HG02884 (cell line): ENCODE data around the gene SLC16A13.
"Not testable (repeated sequence)": the region's sequence is repeated elsewhere in the genome, so short reads cannot be mapped to it uniquely, and the experiment has no call there.

Source experiments
- ATAC-seq: cut with Tn5 transposase; IDR thresholded peaks from one replicate; pipeline ENCODE4 v1.9.1; 2021; ENCODE audit warnings: mild to moderate bottlenecking, moderate library complexity; ENCODE audit not compliant: unreplicated experiment

The SLC16A13 gene

DNA sequence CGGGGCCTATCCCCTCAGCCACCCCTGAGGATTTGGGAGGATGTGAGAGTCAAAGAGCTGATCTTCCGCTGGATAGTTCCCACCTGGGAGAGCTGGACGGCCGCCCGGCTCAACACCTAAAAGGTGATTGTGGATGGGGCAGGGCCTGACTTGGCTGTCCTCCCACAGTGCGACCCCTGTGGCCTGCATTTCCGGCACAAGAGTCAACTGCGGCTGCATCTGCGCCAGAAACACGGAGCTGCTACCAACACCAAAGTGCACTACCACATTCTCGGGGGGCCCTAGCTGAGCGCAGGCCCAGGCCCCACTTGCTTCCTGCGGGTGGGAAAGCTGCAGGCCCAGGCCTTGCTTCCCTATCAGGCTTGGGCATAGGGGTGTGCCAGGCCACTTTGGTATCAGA lies 8.5 kb upstream of the SLC16A13 start:
- ATAC-seq = no peak

GRCh38 chr17:7029096-7029495 lies 6.7 kb upstream of the SLC16A13 start:
- ATAC-seq = no peak

DNA sequence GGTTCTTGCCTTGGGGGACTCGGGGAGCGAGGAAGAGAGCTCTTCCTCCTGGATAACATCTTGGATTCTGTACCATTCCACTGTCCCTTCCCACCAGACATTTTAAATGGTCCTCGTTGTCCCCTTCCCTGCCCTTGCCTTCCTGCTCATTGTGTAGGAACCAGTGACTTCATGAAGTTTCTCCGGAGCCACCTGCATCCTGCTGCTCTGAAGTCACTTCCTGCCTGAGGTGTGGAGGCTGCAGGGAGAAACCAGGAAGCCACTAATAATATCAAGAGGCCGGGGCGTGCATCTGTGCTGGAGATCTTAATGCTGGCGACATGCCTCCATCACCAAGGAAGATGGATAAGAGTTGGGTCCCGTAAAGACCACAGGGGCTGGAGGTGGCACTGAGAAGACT lies 6.2 kb upstream of the SLC16A13 start:
- ATAC-seq = no peak

DNA sequence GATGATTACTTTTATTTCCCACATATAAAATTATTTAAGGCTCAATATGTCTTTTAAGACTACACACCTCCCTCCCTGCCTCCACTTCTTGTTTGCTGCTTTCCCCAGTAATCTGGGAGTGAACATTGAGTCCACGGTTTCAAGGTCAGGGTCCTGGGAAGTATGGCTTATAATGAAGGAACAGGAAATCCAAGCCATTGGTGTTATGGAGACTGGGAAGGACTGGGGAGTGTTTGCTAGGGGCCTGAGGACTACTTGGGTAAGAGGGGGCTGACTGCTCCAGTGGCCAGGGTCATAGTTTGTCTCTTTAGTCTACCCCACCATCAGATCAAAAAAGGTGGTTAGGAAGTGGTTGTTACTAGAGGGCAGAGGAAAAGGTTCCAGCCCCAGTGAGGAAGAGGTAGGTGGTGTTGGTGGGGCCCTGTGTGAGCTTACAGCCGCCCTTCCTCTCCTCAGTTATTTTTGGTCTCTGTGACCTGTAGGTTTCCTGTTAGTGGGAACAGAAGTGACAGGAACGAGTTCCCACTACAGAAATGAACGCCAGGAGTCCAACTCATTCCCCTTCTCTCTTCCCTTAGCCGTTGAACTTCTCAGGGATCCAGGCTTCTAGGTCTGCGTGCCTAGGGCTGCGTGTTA lies 742 bp upstream of the SLC16A13 start:
- peak; percentile 29 for ATAC-seq

GRCh38 chr17:7038025-7038862 lies 2.4 kb downstream of the SLC16A13 start:
- ATAC-seq = no peak

DNA sequence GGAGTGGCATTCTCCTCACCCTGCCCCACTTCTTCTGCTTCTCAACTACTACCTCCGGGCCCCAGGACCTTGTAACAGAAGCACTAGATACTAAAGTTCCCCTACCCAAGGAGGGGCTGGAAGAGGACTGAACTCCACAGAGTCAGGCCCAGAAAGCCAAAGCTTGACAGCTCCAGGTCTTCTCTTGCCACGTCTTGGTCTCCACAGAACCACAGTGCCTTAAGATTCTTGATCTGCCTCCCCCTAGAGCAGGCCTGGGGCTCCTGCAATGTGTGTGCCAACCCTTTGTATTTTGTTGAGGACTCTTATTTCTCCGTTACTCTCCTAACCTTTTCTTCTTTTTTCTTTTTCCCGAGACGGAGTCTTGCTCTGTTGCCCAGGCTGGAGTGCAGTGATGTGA lies 4.0 kb downstream of the SLC16A13 start:
- no peak for ATAC-seq

DNA sequence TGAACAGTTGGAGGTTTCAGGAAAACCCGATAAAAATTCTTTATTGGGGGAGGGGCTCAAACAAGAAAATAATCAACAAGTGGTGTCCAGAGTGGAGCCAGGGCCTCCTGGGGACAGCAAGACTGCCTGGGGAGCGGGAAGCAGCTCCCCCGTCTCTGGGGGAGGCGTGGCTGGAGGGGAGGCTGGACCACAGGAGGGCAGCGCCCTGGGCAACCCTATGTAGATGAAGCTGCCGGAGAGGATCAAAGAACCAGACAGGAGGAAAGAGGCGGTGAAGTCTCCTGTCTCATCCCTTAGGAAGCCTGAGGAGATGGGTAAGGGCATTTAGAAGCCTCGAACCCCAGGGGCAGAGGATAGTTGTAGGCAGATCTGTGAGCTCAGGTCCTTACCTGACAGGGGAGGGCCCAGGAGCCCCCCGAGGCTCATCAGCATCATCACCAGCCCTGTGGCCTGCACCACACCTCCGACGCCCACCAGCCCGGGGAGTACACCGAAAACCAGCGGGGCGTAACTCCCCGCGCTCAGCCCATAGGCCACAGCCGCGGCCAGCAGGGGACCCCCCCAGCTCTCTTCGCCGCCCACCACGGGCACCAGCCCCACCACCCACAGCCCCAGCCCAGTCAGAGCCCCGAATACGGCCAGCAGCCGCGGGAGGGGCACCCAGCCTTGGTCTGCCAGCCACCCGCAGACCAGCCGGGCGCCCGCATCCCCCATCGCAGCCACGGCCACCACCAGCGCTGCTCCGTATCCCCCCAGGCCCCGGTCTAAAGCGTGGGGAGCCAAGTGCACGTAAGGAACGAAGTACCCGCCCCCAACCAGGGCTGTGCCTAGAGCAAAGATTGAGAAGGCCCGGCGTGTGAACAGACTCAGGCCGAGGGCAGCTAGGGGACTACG lies 6.0 kb downstream of the SLC16A13 start:
- ATAC-seq = no peak

DNA sequence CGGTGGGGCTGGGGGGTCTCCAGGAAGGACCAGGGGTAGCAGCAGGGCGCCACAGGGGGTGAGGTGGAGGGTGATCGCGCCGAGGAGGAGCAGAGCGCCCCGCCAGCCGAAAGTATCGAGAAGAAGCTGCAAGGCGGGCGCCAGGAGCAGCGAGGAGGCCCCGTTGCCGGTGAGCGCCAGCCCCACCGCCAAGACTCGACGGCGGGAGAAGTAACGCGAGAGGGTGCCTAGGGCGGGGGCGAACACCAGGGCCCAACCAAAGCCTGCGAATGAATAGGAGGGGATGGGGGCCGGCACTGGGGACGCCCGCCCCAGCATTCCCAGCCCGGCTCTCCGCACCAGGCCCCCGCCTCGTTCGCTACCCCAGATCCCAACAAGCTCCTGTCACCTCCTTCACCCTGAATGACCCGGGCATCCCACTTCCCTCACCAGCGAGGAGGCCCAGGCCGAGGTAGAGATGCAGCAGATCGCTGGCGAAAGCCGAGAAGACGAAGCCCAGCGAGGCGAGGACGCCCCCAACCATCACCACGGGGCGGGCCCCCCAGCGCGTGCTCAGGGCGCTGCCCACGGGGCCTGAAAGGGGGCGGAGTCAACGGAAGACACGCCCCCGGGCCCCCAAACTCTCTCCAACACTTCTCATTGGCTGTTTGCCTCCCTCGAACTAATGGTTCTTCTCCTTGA lies 6.8 kb downstream of the SLC16A13 start:
- no peak for ATAC-seq

DNA sequence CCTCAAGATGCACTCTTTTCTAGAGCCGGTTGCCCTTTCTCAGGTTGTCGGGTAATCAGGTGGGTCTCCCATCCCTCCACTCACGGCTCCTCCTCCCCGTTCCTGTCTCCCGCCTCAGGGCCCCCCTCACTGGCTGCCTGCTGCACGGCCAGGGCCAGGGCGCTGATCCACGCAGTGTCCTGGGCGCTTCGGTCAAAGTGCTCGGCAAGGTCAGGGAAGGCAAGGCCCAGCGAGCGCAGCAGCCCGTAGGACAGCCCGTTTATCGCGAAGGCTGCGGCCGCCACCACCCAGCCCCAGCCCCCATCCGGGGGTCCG lies 7.3 kb downstream of the SLC16A13 start:
- ATAC-seq = no peak

GRCh38 chr17:7043497-7044198 lies 7.8 kb downstream of the SLC16A13 start, which contains the start of gene SLC16A11:
Gene SLC16A11, minus strand, starts transcription at chr17:7044092. Its CDS starts 579 bp downstream, at chr17:7043513.
- ATAC-seq = no peak

- no peak for ATAC-seq
Observed at GRCh38 chr17:7045492-7046126, 9.8 kb downstream of the SLC16A13 start.

- ATAC-seq = no peak
Observed at GRCh38 chr17:7046127-7046724, 10.4 kb downstream of the SLC16A13 start.

DNA sequence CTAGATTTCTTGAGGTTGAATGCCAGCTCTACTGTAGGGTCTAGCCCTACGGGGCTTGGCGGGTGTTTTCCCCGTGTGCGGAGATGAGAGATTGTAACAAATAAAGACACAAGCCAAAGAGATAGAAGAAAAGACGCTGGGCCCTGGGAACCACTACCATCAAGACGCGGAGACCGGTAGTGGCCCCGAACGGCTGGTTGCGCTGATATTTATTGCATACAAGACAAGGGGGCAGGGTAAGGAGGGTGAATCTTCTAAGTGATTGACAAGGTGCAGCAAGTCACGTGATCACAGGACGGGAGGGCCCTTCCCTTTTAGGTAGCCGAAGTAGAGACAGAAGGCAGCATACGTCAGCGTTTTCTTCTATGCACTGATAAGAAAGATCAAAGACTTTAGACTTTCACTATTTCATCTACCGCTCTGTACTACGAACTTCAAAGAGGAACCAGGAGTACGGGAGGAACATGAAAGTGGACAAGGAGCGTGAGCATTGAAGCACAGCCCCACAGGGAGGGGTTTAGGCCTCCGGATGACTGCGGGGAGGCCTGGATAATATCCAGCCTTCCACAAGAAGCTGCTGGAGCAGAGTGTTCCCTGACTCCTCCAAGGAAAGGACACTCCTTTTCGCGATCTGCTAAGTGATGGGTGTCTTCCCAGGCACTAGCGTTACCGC lies 11.0 kb downstream of the SLC16A13 start:
- ATAC-seq = not testable (repeated sequence)

DNA sequence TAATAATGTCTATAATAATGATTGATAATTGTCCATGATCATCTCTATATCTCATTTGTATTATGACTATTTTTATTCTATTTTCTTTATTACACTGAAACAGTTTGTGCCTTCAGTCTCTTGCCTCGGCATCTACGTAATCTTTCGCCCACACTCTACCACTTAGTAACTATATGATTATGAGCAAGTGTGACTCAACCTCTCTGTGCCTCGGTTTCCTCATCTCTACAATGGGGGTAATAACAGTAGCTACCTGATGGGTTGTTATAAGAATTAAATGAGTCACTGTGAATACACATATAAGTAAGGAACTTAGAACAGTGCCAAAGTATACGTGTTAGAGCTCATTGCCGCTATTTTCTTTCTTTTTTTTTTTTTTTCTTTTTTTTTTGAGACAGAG lies 11.8 kb downstream of the SLC16A13 start:
- no peak for ATAC-seq

GRCh38 chr17:7048968-7049367 lies 13.2 kb downstream of the SLC16A13 start:
- ATAC-seq = no peak

- not testable (repeated sequence) for ATAC-seq
Observed at GRCh38 chr17:7050583-7050982, 14.8 kb downstream of the SLC16A13 start.

- ATAC-seq = no peak
Observed at GRCh38 chr17:7056386-7056785, 20.6 kb downstream of the SLC16A13 start.

GRCh38 chr17:7058831-7059447 lies 23.1 kb downstream of the SLC16A13 start:
- no peak for ATAC-seq
